Fibroblast of upper back skin (primary cell): Measurements from ENCODE around the gene RIT2.

Experiments
- DNase-seq: peaks from one replicate; pipeline ENCODE4 v3.0.0-alpha.2; 2013

Gene RIT2

DNA sequence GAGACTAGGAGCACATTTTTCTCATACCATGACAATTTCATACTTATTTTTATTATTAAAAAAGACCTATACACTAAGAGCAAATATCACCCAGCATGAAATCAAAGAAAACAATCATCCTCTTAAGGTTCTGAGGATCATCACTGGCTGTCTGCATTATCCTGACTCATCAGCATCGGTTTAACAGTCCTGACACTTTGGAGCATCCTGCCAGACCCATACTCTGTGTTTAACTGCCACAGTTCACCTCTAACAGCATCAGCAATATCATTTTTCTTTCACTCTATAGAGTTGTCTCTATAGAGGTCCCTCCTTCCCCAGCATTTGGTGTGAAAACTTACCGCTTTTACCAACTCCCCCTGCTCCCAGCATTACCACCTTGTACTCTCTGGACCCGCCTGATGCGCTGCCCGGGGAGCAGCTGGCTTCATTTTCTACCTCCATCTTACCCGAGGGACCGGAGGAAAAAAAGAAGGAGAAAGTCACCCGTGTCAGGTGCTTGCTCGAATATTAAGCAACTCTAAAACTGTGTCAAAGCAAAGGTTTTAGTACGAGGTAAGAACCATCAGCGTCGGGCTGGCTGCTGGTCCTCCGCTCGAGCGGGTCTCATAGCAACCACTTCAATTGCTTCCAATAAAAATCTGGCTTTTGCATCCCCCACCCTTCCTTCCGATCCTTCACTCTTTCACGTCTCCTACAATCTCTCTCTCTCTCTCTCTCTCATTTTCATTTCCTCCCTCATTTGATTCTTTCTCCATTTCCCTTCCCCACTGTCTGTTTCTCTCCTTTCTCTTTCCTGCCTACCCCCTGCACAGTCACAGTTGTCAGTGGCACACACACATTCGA lies at the start of gene RIT2:
Gene RIT2, minus strand, starts transcription at position 610 of the 846 bp plus-strand sequence.
- no peak for DNase-seq

DNA sequence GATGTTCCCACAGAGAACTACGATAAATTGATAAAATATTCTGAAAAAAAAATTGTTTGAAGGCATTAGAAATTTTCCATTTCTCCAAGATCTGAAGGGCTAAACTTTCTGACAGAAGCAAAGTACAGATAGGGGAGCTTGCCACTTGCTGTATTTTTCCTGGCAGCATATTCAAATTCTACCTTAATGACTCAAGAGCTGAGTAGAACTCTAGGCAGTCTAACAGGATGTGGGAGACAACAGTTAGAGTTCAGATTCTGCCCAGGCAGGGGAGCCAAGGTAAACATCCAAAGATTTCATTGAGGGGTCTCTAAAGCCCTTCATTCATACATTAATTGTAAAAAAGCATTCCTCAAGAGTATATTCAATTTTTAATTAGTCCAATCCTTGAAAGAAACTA lies 46.0 kb upstream of the RIT2 start:
- DNase-seq = peak; percentile 45

DNA sequence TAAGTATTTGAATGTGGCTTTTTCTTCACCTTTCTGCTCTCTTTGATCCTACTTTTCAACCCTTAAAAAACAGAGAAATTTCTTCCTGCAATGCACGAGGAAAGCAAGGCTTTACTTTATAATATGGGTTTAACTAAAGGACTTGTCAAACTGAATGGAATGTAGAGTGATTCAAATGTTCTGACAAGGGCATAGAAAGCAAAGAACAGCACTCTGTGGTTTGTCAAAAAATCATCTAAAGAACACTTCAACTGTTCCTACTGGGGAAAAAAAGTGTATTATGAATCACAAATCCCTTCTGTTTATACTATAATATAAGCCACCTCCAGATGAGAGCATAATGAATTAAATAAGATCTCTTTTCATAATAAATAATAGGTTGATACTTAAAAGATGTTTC lies 45.0 kb upstream of the RIT2 start:
- peak; percentile 22 for DNase-seq

DNA sequence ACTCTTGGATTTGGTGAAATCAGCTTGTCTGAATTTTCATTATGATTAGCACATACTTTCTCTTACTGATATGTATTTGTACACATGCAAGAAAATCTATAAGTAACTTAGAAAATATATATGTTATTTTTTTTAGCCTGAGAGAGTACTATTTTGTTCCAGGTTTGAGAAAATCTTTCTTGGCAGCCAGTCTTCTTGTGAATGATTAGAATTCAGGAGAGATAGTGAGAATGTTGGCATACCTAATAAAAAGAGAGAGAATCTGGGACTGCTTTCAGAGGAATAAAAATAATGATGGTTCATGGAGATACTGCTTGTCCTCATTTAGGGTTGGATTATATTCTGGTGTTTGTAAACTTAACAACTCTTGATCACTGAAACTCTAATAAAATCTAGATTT lies 44.4 kb upstream of the RIT2 start:
- DNase-seq = no peak

DNA sequence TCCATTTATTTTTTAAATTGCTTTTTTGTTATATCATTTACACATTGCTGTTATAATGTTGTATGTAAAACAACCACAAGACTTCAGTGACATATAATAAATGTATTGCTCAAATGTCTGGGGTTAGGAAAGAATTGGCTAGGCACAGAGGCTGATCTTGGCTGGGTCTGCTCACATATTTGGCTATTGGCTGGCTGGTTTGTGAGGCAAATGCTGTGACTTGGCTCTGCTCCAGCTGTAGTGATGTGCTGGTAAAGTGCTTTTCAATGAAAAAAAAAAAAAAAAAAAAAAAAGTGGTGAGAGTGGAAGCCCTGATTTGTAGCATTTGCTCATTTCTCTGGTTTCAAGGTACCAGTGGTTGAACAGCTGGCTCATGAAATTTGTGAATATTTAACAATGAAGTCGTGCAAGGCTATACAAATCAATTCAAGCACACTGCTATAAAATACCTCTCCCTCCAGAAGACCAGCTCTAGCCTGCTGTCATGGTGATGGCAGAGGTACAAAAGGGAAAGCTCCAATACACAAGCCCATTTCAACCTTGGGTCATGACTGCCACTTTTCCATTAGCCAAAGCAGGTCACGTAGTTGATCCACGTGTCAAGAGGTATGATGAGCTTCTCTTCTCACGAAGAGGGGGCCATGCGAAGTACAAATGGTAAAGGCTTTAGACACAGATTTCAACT lies 43.7 kb upstream of the RIT2 start:
- DNase-seq = peak; percentile 38

DNA sequence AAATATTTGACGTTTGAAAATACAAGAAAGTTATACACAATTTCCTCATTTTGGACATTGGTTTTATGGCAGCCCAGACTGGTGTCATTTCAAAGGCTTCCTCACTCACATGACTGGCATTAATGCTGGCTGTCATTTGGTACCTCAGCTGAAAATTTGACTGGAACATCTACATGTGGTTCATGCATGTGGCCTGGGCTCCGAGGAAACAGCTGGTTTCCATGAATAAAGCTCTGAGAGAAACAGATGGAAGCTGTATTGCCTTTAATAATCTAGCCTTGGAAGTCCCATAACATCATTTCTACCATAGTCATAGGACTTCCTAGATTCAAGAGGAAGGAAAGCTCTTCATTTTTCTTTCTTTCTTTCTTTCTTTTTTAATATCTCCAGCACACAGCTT lies 42.9 kb upstream of the RIT2 start:
- DNase-seq = no peak

DNA sequence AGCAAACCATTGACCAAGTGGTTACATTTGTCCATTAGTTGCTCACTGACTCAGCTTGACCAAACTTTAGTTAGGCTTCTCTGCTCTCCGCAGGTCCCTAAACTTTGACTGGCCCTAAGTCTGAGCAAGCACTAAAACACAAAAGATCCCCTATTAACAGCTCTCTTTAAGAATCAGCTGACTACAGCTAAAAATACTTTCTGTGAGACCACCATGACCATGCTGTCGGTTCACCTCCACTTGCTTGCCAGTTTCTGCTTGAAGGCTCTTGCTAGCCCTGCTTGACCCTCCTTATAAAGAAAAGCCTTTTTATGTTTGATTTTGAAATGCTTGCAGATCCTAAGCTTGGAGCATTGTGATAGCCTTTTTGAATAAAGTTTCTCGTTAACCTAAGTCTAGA lies 40.4 kb upstream of the RIT2 start:
- no peak for DNase-seq

DNA sequence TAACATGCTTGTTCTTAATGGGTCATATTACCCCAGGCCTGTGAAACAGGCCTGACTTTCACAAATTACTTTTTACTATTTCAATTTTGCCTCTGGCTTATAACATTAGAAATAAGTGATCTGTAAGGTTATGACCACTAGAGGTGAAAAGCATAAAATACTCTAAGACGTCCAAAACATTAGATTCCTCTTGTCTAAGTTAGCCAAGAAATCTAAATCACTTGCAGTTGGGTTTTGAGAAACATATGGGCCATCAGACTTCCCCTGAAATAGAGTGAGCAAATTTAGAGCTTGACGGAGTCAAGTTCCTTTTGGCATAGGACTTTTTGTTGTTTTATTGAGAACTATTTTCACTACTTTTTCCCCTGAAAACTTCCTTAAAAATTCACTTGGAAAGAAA lies 32.7 kb upstream of the RIT2 start:
- no peak for DNase-seq

DNA sequence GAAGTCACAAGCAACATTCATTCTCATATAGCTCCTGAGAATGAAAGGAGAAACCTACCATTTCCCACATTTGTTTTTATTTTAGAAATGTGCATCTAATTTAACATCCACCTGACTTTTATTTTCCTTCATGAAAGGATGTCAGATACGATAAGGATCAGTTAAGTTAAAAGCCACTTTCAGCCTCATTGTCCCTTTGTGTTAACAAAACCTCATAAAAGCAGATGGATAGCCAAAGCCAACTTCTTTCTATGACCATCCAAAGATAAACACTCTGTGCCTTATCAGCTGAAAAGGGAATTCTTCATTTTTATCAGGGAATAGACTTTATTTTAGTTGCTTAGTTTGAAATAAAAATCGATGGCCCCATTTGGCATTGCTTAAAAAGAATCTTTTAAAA lies 25.7 kb upstream of the RIT2 start:
- no peak for DNase-seq

DNA sequence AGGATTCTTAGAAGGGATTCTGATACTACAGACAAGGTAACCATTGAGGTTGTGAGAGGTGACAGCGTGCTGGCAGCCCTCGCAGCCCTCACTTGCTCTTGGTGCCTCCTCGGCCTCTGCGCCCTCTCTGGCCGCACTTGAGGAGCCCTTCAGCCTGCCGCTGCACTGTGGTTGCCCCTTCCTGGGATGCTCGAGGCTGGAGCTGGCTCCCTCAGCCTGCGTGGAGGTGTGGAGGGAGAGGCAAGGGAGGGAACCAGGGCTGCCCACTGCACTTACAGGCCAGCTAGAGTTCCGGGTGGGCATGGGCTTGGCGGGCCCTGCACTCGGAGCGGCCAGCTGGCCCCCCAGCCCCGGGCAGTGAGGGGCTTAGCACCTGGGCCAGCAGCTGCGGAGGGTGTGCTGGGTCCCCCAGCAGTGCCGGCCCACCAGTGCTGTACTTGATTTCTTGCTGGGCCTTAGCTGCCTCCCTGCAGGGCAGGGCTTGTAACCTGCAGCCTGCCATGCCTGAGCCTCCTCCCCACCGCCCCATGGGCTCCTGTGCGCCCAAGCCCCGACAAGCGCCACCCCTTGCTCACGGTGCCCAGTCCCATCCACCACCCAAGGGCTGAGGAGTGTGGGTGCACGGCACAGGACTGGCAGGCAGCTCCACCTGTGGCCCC lies 23.9 kb upstream of the RIT2 start:
- no peak for DNase-seq

DNA sequence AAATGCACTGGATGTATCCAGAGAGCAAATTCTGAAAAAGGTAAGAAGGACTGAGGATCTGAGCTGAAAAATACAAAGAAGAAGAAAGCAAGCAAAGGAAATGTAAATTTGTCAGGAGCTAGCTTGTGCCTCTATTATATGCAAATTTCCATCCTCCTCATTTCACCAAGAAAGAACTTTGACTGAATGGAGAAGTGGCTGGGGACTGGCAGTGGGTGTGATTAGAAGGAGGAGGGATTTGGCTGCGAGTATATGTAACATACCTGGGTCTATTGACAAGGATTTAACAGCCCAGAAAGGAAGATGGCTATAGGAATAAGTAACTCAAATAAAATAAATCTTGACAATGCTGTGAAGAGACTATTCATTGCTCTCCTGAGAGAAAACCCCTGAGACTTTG lies 19.4 kb upstream of the RIT2 start:
- DNase-seq = no peak

DNA sequence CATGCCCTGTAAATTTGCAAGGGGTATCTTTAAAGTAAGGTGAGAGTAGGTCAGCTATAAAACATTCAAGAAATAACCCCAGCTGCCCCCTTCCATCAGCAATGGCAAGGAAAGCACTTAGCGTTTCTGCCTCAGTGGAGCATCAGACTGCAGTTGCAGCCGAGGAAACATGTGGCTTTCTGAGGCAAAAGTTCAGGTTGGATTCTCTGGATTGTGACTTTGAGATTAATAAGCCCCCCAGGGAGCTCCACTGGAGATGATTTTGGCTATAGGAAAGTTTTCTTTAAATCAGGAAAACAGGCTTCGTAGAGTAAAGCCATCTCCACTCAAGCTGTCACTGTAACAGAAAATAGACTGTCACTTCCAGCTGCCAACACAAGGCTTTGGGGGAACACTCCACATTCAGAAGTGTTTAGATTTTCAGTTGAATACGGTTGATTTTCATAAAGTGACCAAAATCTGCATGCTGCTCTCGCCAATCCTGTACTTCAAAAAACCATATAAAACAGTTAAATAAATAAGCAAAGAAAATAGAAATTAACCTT lies 15.3 kb upstream of the RIT2 start:
- no peak for DNase-seq

DNA sequence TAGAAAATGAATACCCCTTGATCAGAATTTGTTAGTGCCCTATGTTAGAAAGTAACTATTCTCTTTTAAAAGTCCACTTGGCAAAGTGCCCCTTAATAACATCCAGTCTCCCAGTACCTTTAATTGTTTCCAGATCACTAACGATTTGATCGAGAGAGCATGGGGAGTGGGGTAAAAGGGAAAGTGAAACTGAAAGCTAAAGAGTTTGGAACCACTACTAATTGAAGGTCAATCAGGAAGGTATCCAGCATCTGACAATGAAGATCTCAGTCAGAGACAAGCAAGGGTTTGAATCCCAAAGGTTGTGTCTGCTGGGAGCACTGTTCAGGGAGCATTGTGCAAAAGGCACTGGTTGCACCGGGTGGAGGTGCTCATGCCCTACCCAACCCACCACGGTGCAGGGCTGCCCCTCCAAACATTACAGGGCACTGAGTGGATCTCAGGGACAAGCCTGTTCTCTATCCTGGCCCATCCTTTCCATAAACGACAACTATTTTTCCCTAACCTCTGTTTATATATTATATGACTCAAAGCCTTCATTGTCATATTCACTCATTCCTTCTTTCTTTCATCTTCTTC lies 14.6 kb upstream of the RIT2 start:
- peak; percentile 1 for DNase-seq

DNA sequence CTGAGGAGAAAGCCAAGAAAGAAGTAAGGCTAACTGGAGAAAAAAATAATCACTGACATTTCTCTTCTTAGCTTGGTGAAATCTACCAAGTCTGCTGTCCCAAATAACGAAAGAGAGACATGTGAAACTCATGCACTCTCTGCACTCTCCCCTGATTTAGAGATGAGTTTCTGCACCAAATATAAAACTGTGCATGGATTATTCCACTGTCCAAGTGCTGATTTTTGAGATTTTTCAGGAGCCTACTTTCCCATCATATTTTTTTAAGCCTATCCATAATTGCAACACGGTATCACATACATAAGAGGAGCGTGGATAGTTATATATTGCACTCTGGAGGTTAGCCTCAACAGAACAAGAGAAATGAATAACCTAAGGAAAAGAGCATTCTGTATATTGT lies 10.0 kb upstream of the RIT2 start:
- no peak for DNase-seq

DNA sequence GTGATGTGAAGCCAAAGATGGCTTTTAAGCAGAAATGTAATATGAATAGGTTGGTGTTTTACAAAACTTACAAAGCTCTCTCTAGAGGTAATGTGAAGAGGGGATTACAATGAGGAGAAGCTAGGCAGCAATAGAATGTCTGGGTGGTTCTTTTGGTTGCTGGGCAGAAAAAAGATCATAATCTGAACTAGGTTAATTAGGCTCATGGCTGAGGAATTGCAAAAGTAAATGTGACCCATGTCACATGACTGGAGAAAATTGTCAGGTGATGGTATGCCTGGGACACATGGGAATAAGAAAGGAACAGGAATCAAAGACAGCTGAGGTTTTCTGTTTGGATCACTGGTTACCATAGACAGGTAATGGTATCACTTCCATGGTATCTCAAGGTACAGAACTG lies 7.5 kb upstream of the RIT2 start:
- no peak for DNase-seq

DNA sequence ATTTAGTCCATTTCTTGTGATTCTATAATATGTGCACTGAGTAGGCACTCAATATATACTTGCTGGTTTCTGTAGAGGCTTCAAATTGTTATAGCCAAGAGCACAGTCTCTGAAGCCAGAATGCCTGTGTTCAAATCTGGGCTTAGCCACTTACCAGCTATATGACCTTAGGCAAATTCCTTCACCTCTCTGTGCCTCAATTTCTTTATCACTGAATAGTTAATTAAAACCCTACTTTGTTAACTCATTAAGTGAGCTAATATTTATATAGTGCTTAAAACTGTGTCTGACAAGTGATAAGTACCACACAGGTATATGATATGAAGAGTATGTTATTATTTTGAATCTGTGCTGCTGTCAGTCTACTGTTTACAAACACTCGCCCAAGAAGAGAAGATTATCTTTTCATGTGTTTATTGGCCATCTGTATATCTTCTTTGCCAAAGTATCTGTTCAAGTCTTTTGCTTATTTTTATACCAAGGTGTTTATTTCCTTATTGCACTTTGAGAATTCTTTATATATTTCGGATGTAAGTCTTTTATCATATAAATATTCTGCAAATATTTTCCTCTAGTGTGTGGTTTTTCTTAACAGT lies 1.3 kb upstream of the RIT2 start:
- DNase-seq = no peak

DNA sequence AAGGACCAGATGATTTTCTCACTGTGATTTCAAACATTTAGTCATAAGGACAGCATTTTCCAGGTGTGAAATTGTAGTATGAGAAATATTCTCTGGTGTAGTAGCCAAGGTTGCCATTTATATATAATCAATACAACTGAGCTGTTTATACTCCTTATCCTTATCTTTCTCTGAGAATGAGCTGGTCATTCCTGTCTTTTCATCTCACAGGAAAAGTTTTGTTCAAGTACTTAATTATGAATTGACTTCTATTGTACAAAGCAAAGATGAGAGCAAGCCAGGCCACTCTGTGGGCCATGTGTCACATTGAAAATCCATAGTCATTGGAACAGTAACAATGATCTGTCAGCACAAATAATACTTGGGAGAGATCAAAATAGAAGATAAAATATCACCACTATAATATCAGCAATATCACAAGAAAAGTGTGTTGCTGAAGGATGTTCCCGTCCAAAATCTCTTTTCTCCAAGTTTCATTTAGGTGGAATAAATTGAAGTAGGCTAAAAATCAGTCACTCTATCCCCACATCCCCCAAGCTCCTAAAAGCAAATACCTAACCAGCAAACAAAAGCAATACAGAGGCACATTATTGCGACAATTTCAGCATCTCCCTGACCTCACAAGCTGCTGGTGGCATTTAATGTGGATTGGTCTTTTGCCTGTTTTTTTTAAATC lies 2.1 kb downstream of the RIT2 start:
- no peak for DNase-seq

DNA sequence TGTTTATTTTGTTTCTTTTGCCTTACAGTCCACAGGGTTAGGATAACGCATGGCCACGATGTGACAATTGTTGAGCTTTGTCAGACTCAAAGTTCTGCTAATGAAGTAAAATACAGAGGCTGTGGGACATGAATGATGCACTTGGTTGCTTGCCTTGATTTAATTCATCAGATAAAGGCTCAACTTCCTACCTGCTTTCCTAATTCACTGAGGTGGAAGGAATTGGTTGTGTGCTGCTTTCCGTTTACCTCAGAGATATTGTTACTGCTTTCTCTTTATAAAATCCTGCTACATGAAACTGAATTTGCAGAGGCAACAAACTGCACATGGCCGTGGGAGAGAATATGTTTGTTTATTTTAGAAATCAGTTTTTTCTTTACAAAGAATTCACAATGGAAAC lies 6.6 kb downstream of the RIT2 start:
- no peak for DNase-seq

DNA sequence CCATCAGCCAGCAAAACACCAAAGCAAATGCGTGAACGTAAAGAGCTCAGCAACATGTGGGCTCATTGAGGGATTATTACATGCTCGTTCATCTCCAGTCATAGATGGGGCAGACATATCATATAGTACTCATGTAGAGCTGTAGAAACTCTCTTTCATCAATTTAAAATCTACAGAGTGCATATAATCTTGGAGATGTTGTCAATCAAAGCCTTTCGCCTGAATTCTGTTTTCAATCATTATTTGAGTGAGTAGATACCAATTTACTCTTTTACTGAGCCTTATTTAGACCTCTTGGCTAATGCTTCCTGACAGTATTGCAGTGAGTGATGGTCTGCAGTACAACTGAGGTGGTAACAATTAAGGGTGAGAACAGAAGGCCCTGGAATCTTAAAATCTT lies 7.0 kb downstream of the RIT2 start:
- no peak for DNase-seq

DNA sequence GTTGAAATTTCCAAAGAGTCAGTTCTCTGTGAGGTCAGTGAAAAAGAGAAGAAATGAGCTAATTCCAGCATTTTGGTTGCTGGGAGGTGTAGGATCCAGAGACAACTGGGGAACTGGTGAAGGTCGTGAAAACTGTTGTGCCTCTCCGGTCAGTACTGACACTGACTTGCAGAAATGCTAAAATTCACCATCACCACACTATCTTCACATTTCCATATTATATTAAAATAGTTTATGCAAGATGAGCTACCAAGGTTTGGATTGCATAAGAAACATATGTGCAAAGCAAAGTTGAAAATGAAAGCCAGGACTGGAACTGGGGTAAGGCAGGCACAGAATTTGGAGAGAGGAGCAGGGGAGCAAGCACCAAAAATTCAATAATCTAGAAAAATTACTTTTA lies 21.8 kb downstream of the RIT2 start:
- no peak for DNase-seq

DNA sequence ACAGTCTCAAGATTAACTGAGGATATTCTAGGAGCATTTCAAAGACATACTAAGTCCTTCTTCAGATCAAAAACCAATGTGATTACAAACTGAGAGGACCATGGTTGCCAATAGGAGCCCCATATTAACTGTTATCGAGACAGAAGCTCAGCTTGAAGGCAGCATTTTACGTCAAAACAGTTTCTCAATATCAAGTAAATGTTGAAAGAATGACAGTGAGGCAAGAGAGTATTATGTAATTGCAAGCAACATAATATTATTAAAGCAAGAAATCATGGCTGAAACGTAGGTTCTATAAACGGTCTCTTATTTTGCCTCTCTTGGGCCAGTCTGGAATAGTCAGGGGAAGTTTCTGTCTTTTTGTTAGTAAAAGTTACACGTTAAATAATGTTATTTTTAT lies 22.9 kb downstream of the RIT2 start:
- DNase-seq = no peak

DNA sequence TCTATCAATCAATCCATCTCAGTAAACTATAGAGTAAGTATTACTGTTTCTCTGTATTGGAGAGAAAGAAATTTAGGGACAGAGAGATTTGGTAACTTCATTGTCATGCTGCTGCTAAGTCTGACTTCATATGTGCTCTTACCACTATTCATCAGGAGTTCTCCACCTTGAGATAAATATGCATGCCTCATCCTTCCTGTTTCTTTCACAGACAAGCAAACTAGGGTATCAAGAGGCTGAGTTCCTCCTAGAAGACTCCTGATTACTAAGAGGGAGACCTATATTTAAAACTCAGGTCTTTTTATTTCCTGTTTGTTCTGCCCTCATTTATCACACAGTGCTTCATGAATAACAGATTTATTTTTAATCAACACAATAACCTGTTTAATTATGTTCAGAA lies 34.1 kb downstream of the RIT2 start:
- no peak for DNase-seq
